ENCODE results near the gene ESPN.
"Not testable (repeated sequence)": the region's sequence is repeated elsewhere in the genome, so short reads cannot be mapped to it uniquely, and the experiment has no call there.

The ESPN gene

GRCh38 chr1:6392809-6393399, 31.7 kb upstream of the ESPN start:
- H3K36me3 ChIP-seq (ENCODE audit: control insufficient read depth in 5 of 5, insufficient read depth in 5 of 5, low read length in 5 of 5): no peaks in the 10 kb centered on the region
- H3K9me3 ChIP-seq (ENCODE audit: control insufficient read depth in 5 of 5, low read length in 5 of 5): no peaks in the 10 kb centered on the region
- peak overlapping the region in 3 of 5 donors; percentile 39 to 62 (median 53) for H3K9ac ChIP-seq (ENCODE audit: low read length in 5 of 5)
- peak overlapping the region in 4 of 5 donors; percentile 36 to 76 (median 52) for H3K4me3 ChIP-seq (ENCODE audit: low read depth in 1 of 5, low read length in 5 of 5)
- H3K4me1 ChIP-seq (ENCODE audit: control insufficient read depth in 5 of 5, insufficient read depth in 5 of 5, low read length in 5 of 5): peaks cover 2 to 17% (median 15%) of the 10 kb centered on the region in 5 donors
- peak overlapping the region; percentile 80 for H3K27ac ChIP-seq (ENCODE audit: low read depth, low read length)
- no peaks in the 10 kb centered on the region for H3K27me3 ChIP-seq (ENCODE audit: control insufficient read depth in 5 of 5, insufficient read depth in 4 of 5, low read length in 5 of 5)

GRCh38 chr1:6393400-6394187, 31.0 kb upstream of the ESPN start, which contains the start of gene ACOT7:
Gene ACOT7 (minus strand): TSS chr1:6393767. CDS start chr1:6393399, 368 bp downstream.
- Histone ChIP-seq H3K9ac (ENCODE audit: low read length in 5 of 5) (peak within 1 kb of the TSS; percentile 17 to 90 (median 69)), H3K27ac (ENCODE audit: low read depth, low read length) (peak within 1 kb of the TSS; percentile 80), H3K4me3 (ENCODE audit: low read depth in 1 of 5, low read length in 5 of 5) (peak within 1 kb of the TSS; percentile 69 to 76 (median 71)), H3K36me3 (ENCODE audit: control insufficient read depth in 5 of 5, insufficient read depth in 5 of 5, low read length in 5 of 5) (no peaks in the 10 kb centered on the region), H3K9me3 (ENCODE audit: control insufficient read depth in 5 of 5, low read length in 5 of 5) (no peaks in the 10 kb centered on the region), H3K4me1 (ENCODE audit: control insufficient read depth in 5 of 5, insufficient read depth in 5 of 5, low read length in 5 of 5) (peaks cover 2 to 17% (median 15%) of the 10 kb centered on the region in 5 donors), H3K27me3 (ENCODE audit: control insufficient read depth in 5 of 5, insufficient read depth in 4 of 5, low read length in 5 of 5) (no peaks in the 10 kb centered on the region)

- H3K4me1 ChIP-seq (ENCODE audit: control insufficient read depth in 5 of 5, insufficient read depth in 5 of 5, low read length in 5 of 5): peaks cover 2 to 17% (median 15%) of the 10 kb centered on the region in 5 donors
- H3K9ac ChIP-seq (ENCODE audit: low read length in 5 of 5); H3K27ac ChIP-seq (ENCODE audit: low read depth, low read length); H3K4me3 ChIP-seq (ENCODE audit: low read depth in 1 of 5, low read length in 5 of 5); H3K27me3 ChIP-seq (ENCODE audit: control insufficient read depth in 5 of 5, insufficient read depth in 4 of 5, low read length in 5 of 5); H3K9me3 ChIP-seq (ENCODE audit: control insufficient read depth in 5 of 5, low read length in 5 of 5); H3K36me3 ChIP-seq (ENCODE audit: control insufficient read depth in 5 of 5, insufficient read depth in 5 of 5, low read length in 5 of 5): not testable (repeated sequence)
These were observed 29.4 kb upstream of the ESPN start for GRCh38 chr1:6395130-6395529.

- not testable (repeated sequence) for H3K27ac ChIP-seq (ENCODE audit: low read depth, low read length); H3K36me3 ChIP-seq (ENCODE audit: control insufficient read depth in 5 of 5, insufficient read depth in 5 of 5, low read length in 5 of 5); H3K9me3 ChIP-seq (ENCODE audit: control insufficient read depth in 5 of 5, low read length in 5 of 5); H3K4me3 ChIP-seq (ENCODE audit: low read depth in 1 of 5, low read length in 5 of 5); H3K27me3 ChIP-seq (ENCODE audit: control insufficient read depth in 5 of 5, insufficient read depth in 4 of 5, low read length in 5 of 5); H3K9ac ChIP-seq (ENCODE audit: low read length in 5 of 5)
- H3K4me1 ChIP-seq (ENCODE audit: control insufficient read depth in 5 of 5, insufficient read depth in 5 of 5, low read length in 5 of 5): peaks cover 2 to 17% (median 15%) of the 10 kb centered on the region in 5 donors
These were observed 28.8 kb upstream of the ESPN start for GRCh38 chr1:6395781-6396244.

- Histone ChIP-seq H3K4me1 (ENCODE audit: control insufficient read depth in 5 of 5, insufficient read depth in 5 of 5, low read length in 5 of 5) (peaks cover 2 to 15% (median 14%) of the 10 kb centered on the region in 5 donors), H3K27ac (ENCODE audit: low read depth, low read length) (no peak overlapping the region), H3K36me3 (ENCODE audit: control insufficient read depth in 5 of 5, insufficient read depth in 5 of 5, low read length in 5 of 5) (no peaks in the 10 kb centered on the region), H3K4me3 (ENCODE audit: low read depth in 1 of 5, low read length in 5 of 5) (no peak overlapping the region), H3K9ac (ENCODE audit: low read length in 5 of 5) (no peak overlapping the region), H3K9me3 (ENCODE audit: control insufficient read depth in 5 of 5, low read length in 5 of 5) (no peaks in the 10 kb centered on the region), H3K27me3 (ENCODE audit: control insufficient read depth in 5 of 5, insufficient read depth in 4 of 5, low read length in 5 of 5) (peaks cover 0 to 5% (median 0%) of the 10 kb centered on the region in 5 donors)
These were observed 27.6 kb upstream of the ESPN start for GRCh38 chr1:6396998-6397397.

- H3K27ac ChIP-seq (ENCODE audit: low read depth, low read length): no peak overlapping the region
These were observed 26.6 kb upstream of the ESPN start for GRCh38 chr1:6397844-6398441.

GRCh38 chr1:6399294-6399693, 25.3 kb upstream of the ESPN start:
- Histone ChIP-seq H3K27ac (ENCODE audit: low read depth, low read length) (no peak overlapping the region), H3K36me3 (ENCODE audit: control insufficient read depth in 5 of 5, insufficient read depth in 5 of 5, low read length in 5 of 5) (no peaks in the 10 kb centered on the region), H3K9me3 (ENCODE audit: control insufficient read depth in 5 of 5, low read length in 5 of 5) (no peaks in the 10 kb centered on the region), H3K4me1 (ENCODE audit: control insufficient read depth in 5 of 5, insufficient read depth in 5 of 5, low read length in 5 of 5) (peaks cover under 1 to 1% (median under 1%) of the 10 kb centered on the region in 5 donors), H3K9ac (ENCODE audit: low read length in 5 of 5) (no peak overlapping the region), H3K27me3 (ENCODE audit: control insufficient read depth in 5 of 5, insufficient read depth in 4 of 5, low read length in 5 of 5) (peaks cover 0 to 5% (median 0%) of the 10 kb centered on the region in 5 donors), H3K4me3 (ENCODE audit: low read depth in 1 of 5, low read length in 5 of 5) (no peak overlapping the region)

More at GRCh38 chr1:6397844-6398441, 26.6 kb upstream of the ESPN start:
- no peaks in the 10 kb centered on the region for H3K9me3 ChIP-seq (ENCODE audit: control insufficient read depth in 5 of 5, low read length in 5 of 5)
- H3K4me3 ChIP-seq (ENCODE audit: low read depth in 1 of 5, low read length in 5 of 5): no peak overlapping the region
- no peaks in the 10 kb centered on the region for H3K36me3 ChIP-seq (ENCODE audit: control insufficient read depth in 5 of 5, insufficient read depth in 5 of 5, low read length in 5 of 5)
- H3K4me1 ChIP-seq (ENCODE audit: control insufficient read depth in 5 of 5, insufficient read depth in 5 of 5, low read length in 5 of 5): peaks cover 2 to 7% (median 6%) of the 10 kb centered on the region in 5 donors
- peaks cover 0 to 5% (median 0%) of the 10 kb centered on the region in 5 donors for H3K27me3 ChIP-seq (ENCODE audit: control insufficient read depth in 5 of 5, insufficient read depth in 4 of 5, low read length in 5 of 5)
- H3K9ac ChIP-seq (ENCODE audit: low read length in 5 of 5): no peak overlapping the region

- Histone ChIP-seq H3K9ac (ENCODE audit: low read length in 5 of 5) (no peak overlapping the region), H3K9me3 (ENCODE audit: control insufficient read depth in 5 of 5, low read length in 5 of 5) (no peaks in the 10 kb centered on the region), H3K27ac (ENCODE audit: low read depth, low read length) (no peak overlapping the region), H3K27me3 (ENCODE audit: control insufficient read depth in 5 of 5, insufficient read depth in 4 of 5, low read length in 5 of 5) (peaks cover 0 to 8% (median 5%) of the 10 kb centered on the region in 5 donors), H3K4me3 (ENCODE audit: low read depth in 1 of 5, low read length in 5 of 5) (no peak overlapping the region), H3K36me3 (ENCODE audit: control insufficient read depth in 5 of 5, insufficient read depth in 5 of 5, low read length in 5 of 5) (no peaks in the 10 kb centered on the region), H3K4me1 (ENCODE audit: control insufficient read depth in 5 of 5, insufficient read depth in 5 of 5, low read length in 5 of 5) (no peaks in the 10 kb centered on the region)
These were observed 22.9 kb upstream of the ESPN start for GRCh38 chr1:6401673-6402072.

GRCh38 chr1:6408023-6408422, 16.6 kb upstream of the ESPN start:
- no peaks in the 10 kb centered on the region for H3K4me1 ChIP-seq (ENCODE audit: control insufficient read depth in 5 of 5, insufficient read depth in 5 of 5, low read length in 5 of 5)
- H3K9ac ChIP-seq (ENCODE audit: low read length in 5 of 5): no peak overlapping the region
- no peak overlapping the region for H3K4me3 ChIP-seq (ENCODE audit: low read depth in 1 of 5, low read length in 5 of 5)
- H3K27me3 ChIP-seq (ENCODE audit: control insufficient read depth in 5 of 5, insufficient read depth in 4 of 5, low read length in 5 of 5): peaks cover 0 to 10% (median 5%) of the 10 kb centered on the region in 5 donors
- H3K9me3 ChIP-seq (ENCODE audit: control insufficient read depth in 5 of 5, low read length in 5 of 5): no peaks in the 10 kb centered on the region
- H3K36me3 ChIP-seq (ENCODE audit: control insufficient read depth in 5 of 5, insufficient read depth in 5 of 5, low read length in 5 of 5): no peaks in the 10 kb centered on the region
- H3K27ac ChIP-seq (ENCODE audit: low read depth, low read length): no peak overlapping the region

- H3K9ac ChIP-seq (ENCODE audit: low read length in 5 of 5): no peak overlapping the region
- H3K36me3 ChIP-seq (ENCODE audit: control insufficient read depth in 5 of 5, insufficient read depth in 5 of 5, low read length in 5 of 5): no peaks in the 10 kb centered on the region
- H3K9me3 ChIP-seq (ENCODE audit: control insufficient read depth in 5 of 5, low read length in 5 of 5): no peaks in the 10 kb centered on the region
- H3K27ac ChIP-seq (ENCODE audit: low read depth, low read length): no peak overlapping the region
- H3K4me1 ChIP-seq (ENCODE audit: control insufficient read depth in 5 of 5, insufficient read depth in 5 of 5, low read length in 5 of 5): no peaks in the 10 kb centered on the region
- H3K27me3 ChIP-seq (ENCODE audit: control insufficient read depth in 5 of 5, insufficient read depth in 4 of 5, low read length in 5 of 5): peaks cover 0 to 12% (median 6%) of the 10 kb centered on the region in 5 donors
- no peak overlapping the region for H3K4me3 ChIP-seq (ENCODE audit: low read depth in 1 of 5, low read length in 5 of 5)
These were observed 15.5 kb upstream of the ESPN start for GRCh38 chr1:6409053-6409452.

All from subcutaneous abdominal adipose tissue (tissue), 5 donors.